MM.1S (cell line): ENCODE results near the gene AVL9.
"Not testable (repeated sequence)": the region's sequence is repeated elsewhere in the genome, so short reads cannot be mapped to it uniquely, and the experiment has no call there.

Experiments
- DNase-seq: peaks from one replicate; pipeline ENCODE4 v3.0.0-alpha.2; 2015
- H2AFZ ChIP-seq: fragments of 300-600 bp; sonication (generic); 2 replicates; pipeline ENCODE4 v1.6.0; 2016; ENCODE audit warnings: antibody characterized with exemption, low read length
- H3F3A ChIP-seq: fragments of 300-600 bp; sonication (generic); 2 replicates; pipeline ENCODE4 v1.6.1; 2016; ENCODE audit warnings: mild to moderate bottlenecking, antibody characterized with exemption, low read length, moderate library complexity, mixed read lengths; ENCODE audit not compliant: insufficient read depth
- H3K27ac ChIP-seq: fragments of 300-600 bp; sonication (generic); 2 replicates; pipeline ENCODE4 v1.5.1; 2016; ENCODE audit warnings: mild to moderate bottlenecking, low read length
- H3K27me3 ChIP-seq: fragments of 300-600 bp; sonication (generic); replicated peaks from 2 replicates; pipeline ENCODE4 v1.6.0; 2016; ENCODE audit warnings: low read length; ENCODE audit not compliant: insufficient read depth
- H3K36me3 ChIP-seq: fragments of 300-600 bp; sonication (generic); replicated peaks from 2 replicates; pipeline ENCODE4 v1.6.1; 2016; ENCODE audit warnings: mild to moderate bottlenecking, low read length, mixed read lengths; ENCODE audit not compliant: insufficient read depth
- H3K4me1 ChIP-seq: fragments of 300-600 bp; sonication (generic); 2 replicates; pipeline ENCODE4 v1.6.1; 2016; ENCODE audit warnings: low read length, mixed read lengths
- H3K4me2 ChIP-seq: fragments of 300-600 bp; sonication (generic); 2 replicates; pipeline ENCODE4 v1.6.0; 2016; ENCODE audit warnings: low read depth, low read length
- H3K4me3 ChIP-seq: fragments of 300-600 bp; sonication (generic); 2 replicates; pipeline ENCODE4 v1.5.1; 2016; ENCODE audit warnings: low read length, mixed read lengths
- H3K79me2 ChIP-seq: fragments of 300-600 bp; sonication (generic); 2 replicates; pipeline ENCODE4 v1.6.1; 2016; ENCODE audit warnings: mixed run types, low read length, mixed read lengths
- H3K9ac ChIP-seq: fragments of 300-600 bp; sonication (generic); 2 replicates; pipeline ENCODE4 v1.6.1; 2016; ENCODE audit warnings: low read length, mixed read lengths
- H3K9me2 ChIP-seq: fragments of 300-600 bp; sonication (generic); replicated peaks from 2 replicates; pipeline ENCODE4 v1.6.1; 2016; ENCODE audit warnings: mild to moderate bottlenecking, low read length, mixed read lengths; ENCODE audit not compliant: insufficient read depth
- H3K9me3 ChIP-seq: fragments of 300-600 bp; sonication (generic); replicated peaks from 2 replicates; pipeline ENCODE4 v1.6.1; 2016; ENCODE audit warnings: mild to moderate bottlenecking, low read length, mixed read lengths; ENCODE audit not compliant: insufficient read depth
- H4K20me1 ChIP-seq: fragments of 300-600 bp; sonication (generic); 2 replicates; pipeline ENCODE4 v1.6.1; 2016; ENCODE audit warnings: mild to moderate bottlenecking, low read length, moderate library complexity, mixed read lengths; ENCODE audit not compliant: insufficient read depth
- EZH2 ChIP-seq: fragments of 300-600 bp; sonication (generic); optimal IDR thresholded peaks from 2 replicates; pipeline ENCODE3; 2017; ENCODE audit warnings: low read depth, mild to moderate bottlenecking, antibody characterized with exemption, low read length, mixed read lengths
- EZH2phosphoT487 ChIP-seq: fragments of 300-600 bp; sonication (generic); IDR thresholded peaks from 2 replicates; pipeline ENCODE4 v1.6.1; 2018; ENCODE audit warnings: antibody characterized with exemption, low read length
- TF ChIP-seq, protein P1 (sequence below): fragments of 300-600 bp; sonication (generic); IDR thresholded peaks from 2 replicates; pipeline ENCODE4 v1.5.1; 2016; ENCODE audit warnings: antibody characterized with exemption, low read length, mixed read lengths

Gene AVL9

DNA sequence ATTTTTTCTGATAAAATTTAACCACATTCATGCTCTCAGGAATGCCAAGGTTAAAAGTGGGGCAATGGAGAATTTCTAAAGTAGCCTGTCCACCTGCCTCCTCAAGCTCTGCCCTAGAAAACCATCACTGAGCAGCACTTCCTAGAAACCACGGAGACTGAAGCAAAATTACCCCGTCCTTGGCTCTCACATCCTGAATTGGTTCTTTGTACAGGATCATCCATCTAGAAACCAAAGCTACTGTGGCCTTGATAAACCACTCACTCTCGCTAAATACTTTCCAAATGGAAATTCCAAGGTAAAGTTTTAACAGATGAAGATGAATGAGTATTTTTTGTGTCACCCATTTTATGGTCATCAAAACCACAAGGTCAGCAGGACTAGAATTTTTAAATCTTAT lies 96.6 kb downstream of the AVL9 start:
- Histone ChIP-seq H3K9ac (no peak overlapping the region), H4K20me1 (no peaks in the 10 kb centered on the region), H3F3A (no peaks in the 10 kb centered on the region), H3K36me3 (no peaks in the 10 kb centered on the region), H3K27ac (no peak overlapping the region), H3K4me1 (no peaks in the 10 kb centered on the region), H2AFZ (no peak overlapping the region), H3K79me2 (no peaks in the 10 kb centered on the region), H3K9me2 (no peaks in the 10 kb centered on the region), H3K4me3 (no peak overlapping the region), H3K4me2 (no peak overlapping the region), H3K9me3 (no peaks in the 10 kb centered on the region), H3K27me3 (no peaks in the 10 kb centered on the region)
- TF ChIP-seq, protein P1, sequence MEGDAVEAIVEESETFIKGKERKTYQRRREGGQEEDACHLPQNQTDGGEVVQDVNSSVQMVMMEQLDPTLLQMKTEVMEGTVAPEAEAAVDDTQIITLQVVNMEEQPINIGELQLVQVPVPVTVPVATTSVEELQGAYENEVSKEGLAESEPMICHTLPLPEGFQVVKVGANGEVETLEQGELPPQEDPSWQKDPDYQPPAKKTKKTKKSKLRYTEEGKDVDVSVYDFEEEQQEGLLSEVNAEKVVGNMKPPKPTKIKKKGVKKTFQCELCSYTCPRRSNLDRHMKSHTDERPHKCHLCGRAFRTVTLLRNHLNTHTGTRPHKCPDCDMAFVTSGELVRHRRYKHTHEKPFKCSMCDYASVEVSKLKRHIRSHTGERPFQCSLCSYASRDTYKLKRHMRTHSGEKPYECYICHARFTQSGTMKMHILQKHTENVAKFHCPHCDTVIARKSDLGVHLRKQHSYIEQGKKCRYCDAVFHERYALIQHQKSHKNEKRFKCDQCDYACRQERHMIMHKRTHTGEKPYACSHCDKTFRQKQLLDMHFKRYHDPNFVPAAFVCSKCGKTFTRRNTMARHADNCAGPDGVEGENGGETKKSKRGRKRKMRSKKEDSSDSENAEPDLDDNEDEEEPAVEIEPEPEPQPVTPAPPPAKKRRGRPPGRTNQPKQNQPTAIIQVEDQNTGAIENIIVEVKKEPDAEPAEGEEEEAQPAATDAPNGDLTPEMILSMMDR = no peak
- TF ChIP-seq EZH2 = no peak
- DNase-seq = no peak

DNA sequence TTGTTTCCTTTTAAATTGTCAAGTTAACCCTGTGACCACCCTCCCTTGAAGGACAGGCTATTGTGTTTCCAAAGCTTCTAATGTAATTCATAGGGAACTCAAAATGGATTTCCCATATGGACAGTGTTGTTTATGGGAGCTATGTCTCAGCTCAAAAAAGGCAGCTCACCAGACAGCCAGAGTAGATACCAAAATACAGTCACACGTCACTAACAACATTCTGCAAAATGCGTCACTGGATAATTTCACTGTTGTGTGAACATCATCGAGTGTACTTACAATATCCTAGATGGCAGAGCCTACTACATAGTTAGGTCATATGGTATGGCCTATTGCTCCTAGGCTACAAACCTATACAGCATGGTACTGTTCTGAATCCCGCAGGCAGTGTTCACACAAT lies 97.4 kb downstream of the AVL9 start:
- Histone ChIP-seq H3K9me2 (no peaks in the 10 kb centered on the region), H3K4me2 (no peak overlapping the region), H3K9ac (no peak overlapping the region), H3K4me1 (no peaks in the 10 kb centered on the region), H4K20me1 (no peaks in the 10 kb centered on the region), H3K36me3 (no peaks in the 10 kb centered on the region), H2AFZ (no peak overlapping the region), H3K9me3 (no peaks in the 10 kb centered on the region), H3K27me3 (no peaks in the 10 kb centered on the region), H3K79me2 (no peaks in the 10 kb centered on the region), H3K4me3 (no peak overlapping the region), H3K27ac (no peak overlapping the region), H3F3A (no peaks in the 10 kb centered on the region)
- no peak for DNase-seq
- TF ChIP-seq, protein P1 = no peak
- TF ChIP-seq EZH2phosphoT487 (no peak), EZH2 (no peak)

DNA sequence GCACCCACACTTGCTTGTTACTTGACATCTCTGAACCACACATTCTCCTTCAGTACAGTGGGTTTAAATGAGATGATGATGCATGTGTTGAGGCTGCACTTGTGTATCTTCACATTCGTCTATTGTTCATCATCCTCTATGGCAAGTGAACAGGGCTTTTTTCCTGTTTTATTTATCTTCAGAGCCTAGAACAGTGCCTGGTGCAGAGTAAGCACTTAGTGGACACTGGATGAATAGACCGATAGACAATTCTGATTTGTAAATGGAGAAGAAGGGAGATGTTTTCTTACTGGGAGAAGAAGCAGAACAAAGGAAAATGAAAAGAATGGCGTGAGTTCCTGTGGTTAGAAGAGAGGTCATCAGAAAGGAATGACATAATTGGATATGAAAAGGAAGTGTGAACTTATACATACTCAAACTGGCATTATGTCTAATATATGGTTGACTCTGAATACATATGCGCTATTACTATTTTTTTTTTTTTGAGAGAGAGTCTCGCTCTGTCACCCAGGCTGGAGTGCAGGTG lies 99.7 kb downstream of the AVL9 start:
- no peaks in the 10 kb centered on the region for H3K9me3 ChIP-seq
- no peaks in the 10 kb centered on the region for H3K79me2 ChIP-seq
- no peak overlapping the region for H3K27ac ChIP-seq
- TF ChIP-seq, protein P1 = no peak
- no peak for TF ChIP-seq EZH2
- TF ChIP-seq EZH2phosphoT487 = no peak
- no peaks in the 10 kb centered on the region for H3K9me2 ChIP-seq
- DNase-seq = no peak
- no peaks in the 10 kb centered on the region for H4K20me1 ChIP-seq
- no peak overlapping the region for H3K4me3 ChIP-seq
- H3K4me2 ChIP-seq = no peak overlapping the region
- no peaks in the 10 kb centered on the region for H3K36me3 ChIP-seq
- no peak overlapping the region for H2AFZ ChIP-seq
- no peak overlapping the region for H3K9ac ChIP-seq
- no peaks in the 10 kb centered on the region for H3K4me1 ChIP-seq
- H3K27me3 ChIP-seq = no peaks in the 10 kb centered on the region
- H3F3A ChIP-seq = no peaks in the 10 kb centered on the region

DNA sequence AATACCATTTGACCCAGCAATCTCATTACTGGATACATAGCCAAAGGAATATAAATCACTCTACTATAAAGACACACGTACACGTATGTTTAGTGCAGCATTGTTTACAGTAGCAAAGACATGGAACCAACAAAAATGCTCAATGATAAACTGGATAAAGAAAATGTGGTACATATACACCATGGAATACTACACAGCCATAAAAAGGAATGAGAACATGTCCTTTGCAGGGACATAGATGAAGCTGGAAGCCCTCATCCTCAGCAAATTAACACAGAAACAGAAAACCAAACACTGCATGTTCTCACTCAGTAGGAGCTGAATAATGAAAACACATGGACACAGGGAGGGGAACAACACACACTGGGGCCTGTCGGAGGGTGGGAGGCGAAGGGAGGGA lies 105.9 kb downstream of the AVL9 start:
- H3K27me3 ChIP-seq = not testable (repeated sequence)

More for the DNA sequence above, 105.9 kb downstream of the AVL9 start:
- not testable (repeated sequence) for H3K36me3 ChIP-seq, H3K9ac ChIP-seq, H3K79me2 ChIP-seq, H3F3A ChIP-seq, H2AFZ ChIP-seq, H3K9me2 ChIP-seq, DNase-seq, H3K4me2 ChIP-seq, H3K9me3 ChIP-seq, H3K4me1 ChIP-seq, H3K27ac ChIP-seq, H3K4me3 ChIP-seq, H4K20me1 ChIP-seq
